ENCODE results near the gene MEIOB.

MEIOB gene

DNA sequence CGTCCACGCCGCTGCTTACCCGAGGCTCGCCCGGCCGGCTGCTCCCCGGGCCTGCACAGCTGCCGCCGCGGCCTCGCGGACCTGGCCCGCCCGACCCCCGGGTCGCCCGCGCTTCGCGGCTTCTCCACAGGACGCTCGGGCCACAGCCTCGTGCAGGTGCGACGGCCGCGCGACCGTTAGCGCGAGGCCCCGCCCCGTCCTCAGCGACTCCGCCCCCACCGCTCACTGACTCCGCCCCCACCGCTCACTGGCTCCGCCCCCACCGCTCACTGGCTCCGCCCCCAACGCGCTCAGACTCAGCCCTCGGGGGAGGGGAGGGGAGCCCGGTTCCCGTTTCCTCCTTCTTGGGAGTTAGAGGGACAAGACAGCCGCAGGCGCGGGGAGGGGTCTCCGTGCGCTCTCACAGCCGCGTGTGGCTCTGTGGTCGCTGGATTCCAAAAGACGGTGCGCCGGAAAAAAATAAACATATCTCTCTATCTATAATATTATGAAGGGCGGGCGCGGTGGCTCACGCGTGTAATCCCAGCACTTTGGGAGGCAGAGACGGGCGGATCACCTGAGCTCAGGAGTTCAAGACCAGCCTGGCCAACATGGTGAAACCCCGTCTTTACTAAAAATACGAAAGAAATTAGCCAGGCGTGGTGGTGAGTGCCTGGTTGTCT is at the start of gene MEIOB:
Gene MEIOB (minus strand): TSS at position 191 of the 662 bp plus-strand sequence. CDS start 3,989 bp downstream, outside the sequence.
- CTCF ChIA-PET: interaction anchor here (0.6 to 0.8 kb wide), 2 partner anchors 7 to 8 kb away, joined by 3 to 5 read pairs; no protein-coding TSS in a partner anchor
- POLR2A ChIA-PET: no interaction called here
- Histone ChIP-seq H3K36me3 (ENCODE audit: control insufficient read depth in 2 of 2, insufficient read depth in 1 of 2, low read length in 2 of 2) (no peaks in the 10 kb centered on the region), H3K4me1 (ENCODE audit: control insufficient read depth, insufficient read depth, low read length) (no peaks in the 10 kb centered on the region), H3K9me3 (ENCODE audit: control insufficient read depth, insufficient read depth, low read depth, low read length) (no peaks in the 10 kb centered on the region), H3K27ac (ENCODE audit: extremely low read depth, low read depth, low read length) (no peak within 1 kb of the TSS), H3K4me3 (ENCODE audit: low read depth, low read length) (no peak within 1 kb of the TSS)
- TF ChIP-seq ZNF184 (tag by site-specific recombination; IDR thresholded peaks at IDR 0.05) (no peak), MEIS1 (CRISPR knock-in tag; IDR thresholded peaks at IDR 0.05; ENCODE audit: borderline replicate concordance) (no peak), ZNF350 (tag by site-specific recombination; IDR thresholded peaks at IDR 0.05) (no peak), ZNF404 (tag by site-specific recombination; IDR thresholded peaks at IDR 0.05) (no peak), HOXD13 (CRISPR knock-in tag; IDR thresholded peaks at IDR 0.05; ENCODE audit: borderline replicate concordance) (no peak)
- TF ChIP-seq, protein P1, sequence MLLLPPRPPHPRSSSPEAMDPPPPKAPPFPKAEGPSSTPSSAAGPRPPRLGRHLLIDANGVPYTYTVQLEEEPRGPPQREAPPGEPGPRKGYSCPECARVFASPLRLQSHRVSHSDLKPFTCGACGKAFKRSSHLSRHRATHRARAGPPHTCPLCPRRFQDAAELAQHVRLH (tag by site-specific recombination; IDR thresholded peaks at IDR 0.05): no peak
- TF ChIP-seq, protein P2, sequence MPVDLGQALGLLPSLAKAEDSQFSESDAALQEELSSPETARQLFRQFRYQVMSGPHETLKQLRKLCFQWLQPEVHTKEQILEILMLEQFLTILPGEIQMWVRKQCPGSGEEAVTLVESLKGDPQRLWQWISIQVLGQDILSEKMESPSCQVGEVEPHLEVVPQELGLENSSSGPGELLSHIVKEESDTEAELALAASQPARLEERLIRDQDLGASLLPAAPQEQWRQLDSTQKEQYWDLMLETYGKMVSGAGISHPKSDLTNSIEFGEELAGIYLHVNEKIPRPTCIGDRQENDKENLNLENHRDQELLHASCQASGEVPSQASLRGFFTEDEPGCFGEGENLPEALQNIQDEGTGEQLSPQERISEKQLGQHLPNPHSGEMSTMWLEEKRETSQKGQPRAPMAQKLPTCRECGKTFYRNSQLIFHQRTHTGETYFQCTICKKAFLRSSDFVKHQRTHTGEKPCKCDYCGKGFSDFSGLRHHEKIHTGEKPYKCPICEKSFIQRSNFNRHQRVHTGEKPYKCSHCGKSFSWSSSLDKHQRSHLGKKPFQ (tag by site-specific recombination; IDR thresholded peaks at IDR 0.05): no peak

- Histone ChIP-seq H3K36me3 (ENCODE audit: control insufficient read depth in 2 of 2, insufficient read depth in 1 of 2, low read length in 2 of 2) (no peaks in the 10 kb centered on the region), H3K4me3 (ENCODE audit: low read depth, low read length) (no peak overlapping the region)
- POLR2A ChIA-PET: interaction anchor here (1.0 to 1.2 kb wide), 2 partner anchors 23 to 44 kb away, joined by 3 to 6 read pairs; partner anchors contain the start of gene RPS2
- TF ChIP-seq ZFHX2 (tag by site-specific recombination; conservative IDR thresholded peaks at IDR 0.05): peak; percentile 58; the same call in 1 of the 2 replicates
- no peak for TF ChIP-seq ZFP41 (tag by site-specific recombination; IDR thresholded peaks at IDR 0.05; ENCODE audit: borderline replicate concordance)
- TF ChIP-seq KLF9 (tag by site-specific recombination; IDR thresholded peaks at IDR 0.05; ENCODE audit: low read depth): peak; percentile 43; the same call in 1 of the 2 replicates
- peak; percentile 17; the same call in 1 of the 2 replicates for TF ChIP-seq ZNF768 (tag by site-specific recombination; IDR thresholded peaks at IDR 0.05)
- no peak for TF ChIP-seq ZIC2 (tag by site-specific recombination; IDR thresholded peaks at IDR 0.05)
- TF ChIP-seq ZNF311 (tag by site-specific recombination; IDR thresholded peaks at IDR 0.05; ENCODE audit: borderline replicate concordance): no peak
- TF ChIP-seq ZBTB17 (tag by site-specific recombination; IDR thresholded peaks at IDR 0.05): peak; percentile 95
- TF ChIP-seq ZBTB8A (tag by site-specific recombination; IDR thresholded peaks at IDR 0.05): peak; percentile 47; the same call in 1 of the 2 replicates
- TF ChIP-seq SP2 (tag by site-specific recombination; IDR thresholded peaks at IDR 0.05): peak; percentile 72
- TF ChIP-seq KLF1 (tag by site-specific recombination; IDR thresholded peaks at IDR 0.05): peak; percentile 48; the same call in 1 of the 2 replicates
- no peak for TF ChIP-seq ZSCAN4 (tag by site-specific recombination; IDR thresholded peaks at IDR 0.05)
- peak; percentile 22; the same call in 1 of the 2 replicates for TF ChIP-seq EGR2 (tag by site-specific recombination; IDR thresholded peaks at IDR 0.05; ENCODE audit: low read depth)
- 0 out of 2 replicates have a peak, but pooled peaks have one; percentile 22 for TF ChIP-seq ZEB2 (tag by site-specific recombination; IDR thresholded peaks at IDR 0.05)
- no peak for TF ChIP-seq HIC1 (tag by site-specific recombination; IDR thresholded peaks at IDR 0.05)
- peak; percentile 30; the same call in 1 of the 2 replicates for TF ChIP-seq ZNF341 (tag by site-specific recombination; IDR thresholded peaks at IDR 0.05; ENCODE audit: low read depth)
- TF ChIP-seq PRDM10 (tag by site-specific recombination; IDR thresholded peaks at IDR 0.05): peak; percentile 12; the same call in 1 of the 2 replicates
- no peak for TF ChIP-seq ZNF596 (tag by site-specific recombination; IDR thresholded peaks at IDR 0.05)
- no peak for TF ChIP-seq ZNF529 (tag by site-specific recombination; IDR thresholded peaks at IDR 0.05; ENCODE audit: insufficient replicate concordance)
Measured at GRCh38 chr16:1920727-1921171, 48.8 kb upstream of the MEIOB start.

More at GRCh38 chr16:1920727-1921171, 48.8 kb upstream of the MEIOB start:
- Histone ChIP-seq H3K4me1 (ENCODE audit: control insufficient read depth, insufficient read depth, low read length) (no peaks in the 10 kb centered on the region; the same call in 1 of the 2 replicates), H3K9me3 (ENCODE audit: control insufficient read depth, insufficient read depth, low read depth, low read length) (no peaks in the 10 kb centered on the region), H3K27ac (ENCODE audit: extremely low read depth, low read depth, low read length) (no peak overlapping the region)
- CTCF ChIA-PET: interaction anchor here (1.2 kb wide), 1 partner anchor 9 kb away, joined by 7 read pairs; no protein-coding TSS in a partner anchor
